Measurements from ENCODE around the gene SAP30L. TPM values are rescaled to one million over a fixed set of nuclear protein-coding genes. Genes with fewer than 3 reads are reported as not detected.
A peak's percentile ranks its signal among the peaks of the same experiment; 100 is the strongest.

SAP30L gene
- total and polyA plus RNA-seq, 4 donors, result 26.7 to 43.4 (median 34.7) TPM

GRCh38 chr5:154403776-154404387 lies 41.9 kb upstream of the SAP30L start:
- no peaks in the 10 kb centered on the region for H3K36me3 ChIP-seq (ENCODE audit: control insufficient read depth in 1 of 2, insufficient read depth in 2 of 2, low read length in 1 of 2)
- ATAC-seq (ENCODE audit: low FRiP score) (no peak), DNase-seq (no peak)
- 92 to 94% methylated on average over 8 of the region's 8 CpGs for WGBS, 2 donors
- H3K4me1 ChIP-seq (ENCODE audit: control insufficient read depth in 1 of 2, insufficient read depth in 2 of 2, low read length in 2 of 2), result no peaks in the 10 kb centered on the region
- intact Hi-C loops (cut with DNase I), result loop anchor here (2.0 to 10.0 kb wide), 4 partner anchors 213 to 429 kb away; partner anchors contain the start of gene GALNT10 (in 1 of the 2)
- no peaks in the 10 kb centered on the region for H3K27me3 ChIP-seq (ENCODE audit: control insufficient read depth in 1 of 2, insufficient read depth in 2 of 2, low read length in 1 of 2)
- H3K4me3 ChIP-seq (ENCODE audit: low read length in 2 of 2), result no peak overlapping the region
- H3K27ac ChIP-seq (ENCODE audit: low read depth in 1 of 2, low read length in 2 of 2), result no peak overlapping the region
- H3K9me3 ChIP-seq (ENCODE audit: control insufficient read depth, low read length), result no peaks in the 10 kb centered on the region

DNA sequence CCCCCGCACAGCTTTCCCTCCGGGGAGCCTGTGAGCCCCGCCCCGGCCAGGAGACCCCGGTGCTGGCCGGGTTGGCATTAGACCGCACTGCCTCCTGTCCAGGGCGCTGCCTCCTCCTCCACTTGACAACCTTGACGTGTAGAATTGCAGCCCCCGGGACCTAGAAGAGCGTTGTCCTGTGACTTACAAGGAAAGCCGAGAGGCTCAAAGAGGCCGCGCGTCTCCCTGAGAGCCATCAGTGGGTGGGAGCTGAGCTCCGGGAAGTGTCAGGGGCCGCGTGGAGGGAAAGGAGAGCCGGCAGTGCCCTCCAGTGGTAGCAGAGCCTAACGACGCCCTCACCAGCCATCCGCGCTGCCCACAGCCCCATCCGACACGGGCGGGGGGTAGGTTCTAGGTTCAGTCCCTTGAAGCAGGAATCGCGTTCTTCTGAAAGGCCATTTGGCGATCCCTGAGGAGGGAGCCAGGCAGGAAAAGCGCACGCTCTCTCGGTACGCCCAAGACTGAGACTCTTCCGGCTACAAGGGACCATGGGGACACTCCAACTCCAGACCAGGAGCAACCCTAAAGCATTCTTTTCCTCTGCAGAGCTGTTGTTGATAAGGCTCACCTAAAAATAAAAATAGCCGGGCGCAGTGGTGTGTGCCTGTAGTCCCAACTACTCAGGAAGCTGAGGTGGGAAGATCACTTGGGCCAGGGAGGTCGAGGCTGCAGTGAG lies 40.6 kb upstream of the SAP30L start:
- H3K27ac ChIP-seq (ENCODE audit: low read depth in 1 of 2, low read length in 2 of 2), result no peak overlapping the region
- ATAC-seq (ENCODE audit: low FRiP score) (peak; percentile 95), DNase-seq (peak; percentile 88 to 94)
- no peaks in the 10 kb centered on the region for H3K9me3 ChIP-seq (ENCODE audit: control insufficient read depth, low read length)
- no peaks in the 10 kb centered on the region for H3K36me3 ChIP-seq (ENCODE audit: control insufficient read depth in 1 of 2, insufficient read depth in 2 of 2, low read length in 1 of 2)
- H3K4me1 ChIP-seq (ENCODE audit: control insufficient read depth in 1 of 2, insufficient read depth in 2 of 2, low read length in 2 of 2), result no peaks in the 10 kb centered on the region
- peak overlapping the region in 1 of 2 donors; percentile 8 for H3K4me3 ChIP-seq (ENCODE audit: low read length in 2 of 2)
- WGBS, 2 donors, result 3% methylated on average over 37 of the region's 37 CpGs
- intact Hi-C loops (cut with DNase I), result loop anchor here (2.0 to 10.0 kb wide), 4 partner anchors 214 to 430 kb away; partner anchors contain the start of gene GALNT10 (in 1 of the 2)
- H3K27me3 ChIP-seq (ENCODE audit: control insufficient read depth in 1 of 2, insufficient read depth in 2 of 2, low read length in 1 of 2), result no peaks in the 10 kb centered on the region

GRCh38 chr5:154406231-154406630 lies 39.6 kb upstream of the SAP30L start:
- no peaks in the 10 kb centered on the region for H3K9me3 ChIP-seq (ENCODE audit: control insufficient read depth, low read length)
- DNase-seq, result no peak
- H3K36me3 ChIP-seq (ENCODE audit: control insufficient read depth in 1 of 2, insufficient read depth in 2 of 2, low read length in 1 of 2), result no peaks in the 10 kb centered on the region
- no peaks in the 10 kb centered on the region for H3K4me1 ChIP-seq (ENCODE audit: control insufficient read depth in 1 of 2, insufficient read depth in 2 of 2, low read length in 2 of 2)
- no peaks in the 10 kb centered on the region for H3K27me3 ChIP-seq (ENCODE audit: control insufficient read depth in 1 of 2, insufficient read depth in 2 of 2, low read length in 1 of 2)
- H3K27ac ChIP-seq (ENCODE audit: low read depth in 1 of 2, low read length in 2 of 2), result no peak overlapping the region
- no peak overlapping the region for H3K4me3 ChIP-seq (ENCODE audit: low read length in 2 of 2)
- WGBS, 2 donors, result 94 to 95% methylated on average over 8 of the region's 8 CpGs
- intact Hi-C loops (cut with DNase I), result loop anchor here in 1 of 2 donors (10.0 kb wide), 1 partner anchor 431 kb away; no protein-coding TSS in a partner anchor
- no peak for ATAC-seq (ENCODE audit: low FRiP score)

DNA sequence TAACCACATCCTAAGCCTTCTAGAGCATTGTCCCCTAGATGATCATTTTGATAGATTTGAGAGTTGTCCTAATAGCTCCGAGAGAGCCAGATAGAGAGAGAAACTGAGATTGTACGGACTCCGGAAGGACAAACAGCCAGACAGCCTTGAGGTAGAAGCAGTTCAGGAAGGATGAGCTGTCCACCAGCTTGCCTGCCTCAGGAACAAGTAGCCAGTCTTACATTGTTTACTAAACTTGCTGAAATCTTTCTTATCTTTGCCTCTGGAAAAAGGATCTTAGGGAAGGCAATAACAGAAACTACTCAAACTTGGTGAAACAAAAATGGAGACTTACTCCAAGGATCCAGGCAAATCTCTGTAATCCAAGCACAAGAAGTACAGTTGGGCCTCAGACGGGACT lies 39.0 kb upstream of the SAP30L start:
- Histone ChIP-seq H3K4me3 (ENCODE audit: low read length in 2 of 2) (no peak overlapping the region), H3K36me3 (ENCODE audit: control insufficient read depth in 1 of 2, insufficient read depth in 2 of 2, low read length in 1 of 2) (no peaks in the 10 kb centered on the region), H3K9me3 (ENCODE audit: control insufficient read depth, low read length) (no peaks in the 10 kb centered on the region), H3K27me3 (ENCODE audit: control insufficient read depth in 1 of 2, insufficient read depth in 2 of 2, low read length in 1 of 2) (no peaks in the 10 kb centered on the region), H3K4me1 (ENCODE audit: control insufficient read depth in 1 of 2, insufficient read depth in 2 of 2, low read length in 2 of 2) (no peaks in the 10 kb centered on the region), H3K27ac (ENCODE audit: low read depth in 1 of 2, low read length in 2 of 2) (no peak overlapping the region)
- WGBS, 2 donors, result 96 to 98% methylated on average over 4 of the region's 4 CpGs
- intact Hi-C loops (cut with DNase I), result loop anchor here in 1 of 2 donors (10.0 kb wide), 1 partner anchor 432 kb away; no protein-coding TSS in a partner anchor
- ATAC-seq (ENCODE audit: low FRiP score) (no peak), DNase-seq (no peak)

- no peak for ATAC-seq (ENCODE audit: low FRiP score)
- Histone ChIP-seq H3K4me3 (ENCODE audit: low read length in 2 of 2) (no peak overlapping the region), H3K27ac (ENCODE audit: low read depth in 1 of 2, low read length in 2 of 2) (no peak overlapping the region), H3K27me3 (ENCODE audit: control insufficient read depth in 1 of 2, insufficient read depth in 2 of 2, low read length in 1 of 2) (no peaks in the 10 kb centered on the region), H3K4me1 (ENCODE audit: control insufficient read depth in 1 of 2, insufficient read depth in 2 of 2, low read length in 2 of 2) (no peaks in the 10 kb centered on the region), H3K9me3 (ENCODE audit: control insufficient read depth, low read length) (no peaks in the 10 kb centered on the region), H3K36me3 (ENCODE audit: control insufficient read depth in 1 of 2, insufficient read depth in 2 of 2, low read length in 1 of 2) (no peaks in the 10 kb centered on the region)
- intact Hi-C loops (cut with DNase I), result loop anchor here in 1 of 2 donors (10.0 kb wide), 1 partner anchor 434 kb away; no protein-coding TSS in a partner anchor
- WGBS, 2 donors, result 82 to 86% methylated on average over 6 of the region's 6 CpGs
- no peak for DNase-seq
Measured at GRCh38 chr5:154408811-154409210, 37.0 kb upstream of the SAP30L start.

DNA sequence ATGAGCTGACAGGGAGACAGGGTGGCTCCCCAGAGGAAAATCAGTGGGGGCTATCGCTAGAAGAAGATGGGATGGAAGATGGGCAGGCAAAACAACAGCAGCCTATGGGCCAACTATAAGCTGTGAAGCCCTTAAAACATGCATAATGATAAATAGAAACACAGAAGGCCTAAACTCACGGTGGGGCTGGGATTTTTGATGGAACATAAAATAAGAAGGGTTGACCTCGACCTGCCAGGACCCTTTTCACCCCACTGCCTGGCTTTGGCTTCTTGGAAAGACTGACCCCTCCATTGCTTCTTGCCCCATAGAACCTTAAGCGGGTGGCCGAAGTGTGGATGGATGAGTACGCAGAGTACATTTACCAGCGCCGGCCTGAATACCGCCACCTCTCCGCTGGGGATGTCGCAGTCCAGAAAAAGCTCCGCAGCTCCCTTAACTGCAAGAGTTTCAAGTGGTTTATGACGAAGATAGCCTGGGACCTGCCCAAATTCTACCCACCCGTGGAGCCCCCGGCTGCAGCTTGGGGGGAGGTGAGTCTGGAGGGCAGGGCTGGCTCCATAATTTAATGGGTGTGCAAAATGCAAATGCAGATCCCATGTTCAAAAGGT lies 36.5 kb upstream of the SAP30L start:
- Histone ChIP-seq H3K27ac (ENCODE audit: low read depth in 1 of 2, low read length in 2 of 2) (no peak overlapping the region), H3K27me3 (ENCODE audit: control insufficient read depth in 1 of 2, insufficient read depth in 2 of 2, low read length in 1 of 2) (no peaks in the 10 kb centered on the region), H3K4me3 (ENCODE audit: low read length in 2 of 2) (no peak overlapping the region), H3K4me1 (ENCODE audit: control insufficient read depth in 1 of 2, insufficient read depth in 2 of 2, low read length in 2 of 2) (no peaks in the 10 kb centered on the region), H3K36me3 (ENCODE audit: control insufficient read depth in 1 of 2, insufficient read depth in 2 of 2, low read length in 1 of 2) (no peaks in the 10 kb centered on the region), H3K9me3 (ENCODE audit: control insufficient read depth, low read length) (no peaks in the 10 kb centered on the region)
- intact Hi-C loops (cut with DNase I), result loop anchor here in 1 of 2 donors (10.0 kb wide), 1 partner anchor 435 kb away; no protein-coding TSS in a partner anchor
- DNase-seq (no peak), ATAC-seq (ENCODE audit: low FRiP score) (no peak)
- WGBS, 2 donors, result 93 to 95% methylated on average over 15 of the region's 15 CpGs

- intact Hi-C loops (cut with DNase I), result no loop called here
- Histone ChIP-seq H3K27me3 (ENCODE audit: control insufficient read depth in 1 of 2, insufficient read depth in 2 of 2, low read length in 1 of 2) (no peaks in the 10 kb centered on the region), H3K4me1 (ENCODE audit: control insufficient read depth in 1 of 2, insufficient read depth in 2 of 2, low read length in 2 of 2) (no peaks in the 10 kb centered on the region), H3K9me3 (ENCODE audit: control insufficient read depth, low read length) (no peaks in the 10 kb centered on the region), H3K27ac (ENCODE audit: low read depth in 1 of 2, low read length in 2 of 2) (no peak overlapping the region), H3K4me3 (ENCODE audit: low read length in 2 of 2) (no peak overlapping the region), H3K36me3 (ENCODE audit: control insufficient read depth in 1 of 2, insufficient read depth in 2 of 2, low read length in 1 of 2) (no peaks in the 10 kb centered on the region)
- ATAC-seq (ENCODE audit: low FRiP score) (no peak), DNase-seq (no peak)
Measured at GRCh38 chr5:154410008-154410407, 35.8 kb upstream of the SAP30L start.

- WGBS, 2 donors, result 81 to 85% methylated on average over 6 of the region's 6 CpGs
- H3K36me3 ChIP-seq (ENCODE audit: control insufficient read depth in 1 of 2, insufficient read depth in 2 of 2, low read length in 1 of 2), result no peaks in the 10 kb centered on the region
- H3K4me1 ChIP-seq (ENCODE audit: control insufficient read depth in 1 of 2, insufficient read depth in 2 of 2, low read length in 2 of 2), result no peaks in the 10 kb centered on the region
Measured at GRCh38 chr5:154410786-154411185, 35.0 kb upstream of the SAP30L start.

More at GRCh38 chr5:154410786-154411185, 35.0 kb upstream of the SAP30L start:
- Histone ChIP-seq H3K4me3 (ENCODE audit: low read length in 2 of 2) (no peak overlapping the region), H3K27me3 (ENCODE audit: control insufficient read depth in 1 of 2, insufficient read depth in 2 of 2, low read length in 1 of 2) (no peaks in the 10 kb centered on the region), H3K9me3 (ENCODE audit: control insufficient read depth, low read length) (no peaks in the 10 kb centered on the region), H3K27ac (ENCODE audit: low read depth in 1 of 2, low read length in 2 of 2) (no peak overlapping the region)
- intact Hi-C loops (cut with DNase I), result no loop called here
- no peak for ATAC-seq (ENCODE audit: low FRiP score)
- no peak for DNase-seq

Data from aorta (tissue), 5 donors.